ENCODE results near the gene GSTK1.

The GSTK1 gene

GRCh38 chr7:143299840-143300239, 36.6 kb downstream of the GSTK1 start:
- DNase-seq (ENCODE audit: low spot score) = peak; percentile 81

GRCh38 chr7:143300959-143301935, 38.0 kb downstream of the GSTK1 start:
- DNase-seq (ENCODE audit: low spot score) = no peak

- no peak for DNase-seq (ENCODE audit: low spot score)
Measured at GRCh38 chr7:143303733-143304132, 40.5 kb downstream of the GSTK1 start.

- no peak for DNase-seq (ENCODE audit: low spot score)
Measured at GRCh38 chr7:143304938-143305337, 41.7 kb downstream of the GSTK1 start.

- peak; percentile 80 for DNase-seq (ENCODE audit: low spot score)
Measured at GRCh38 chr7:143305423-143306070, 42.3 kb downstream of the GSTK1 start.

GRCh38 chr7:143308632-143309031, 45.4 kb downstream of the GSTK1 start:
- DNase-seq (ENCODE audit: low spot score) = no peak

- DNase-seq (ENCODE audit: low spot score) = no peak
Measured at GRCh38 chr7:143314127-143314526, 50.9 kb downstream of the GSTK1 start.

GRCh38 chr7:143315776-143316175, 52.5 kb downstream of the GSTK1 start, which contains the start of gene CLCN1:
TSS of gene CLCN1 (plus strand) at chr7:143316111. CDS start at chr7:143316213, 102 bp downstream.
- no peak for DNase-seq (ENCODE audit: low spot score)

GRCh38 chr7:143316492-143316891, 53.3 kb downstream of the GSTK1 start:
- no peak for DNase-seq (ENCODE audit: low spot score)

- DNase-seq (ENCODE audit: low spot score) = no peak
Measured at GRCh38 chr7:143318661-143319060, 55.4 kb downstream of the GSTK1 start.
